ENCODE data around the gene SLC26A2. TPM values are rescaled to one million over a fixed set of nuclear protein-coding genes. Genes with fewer than 3 reads are reported as not detected.

SLC26A2 gene
- total RNA-seq, 2 donors from 2014 or later: 8.6 to 10.1 TPM

DNA sequence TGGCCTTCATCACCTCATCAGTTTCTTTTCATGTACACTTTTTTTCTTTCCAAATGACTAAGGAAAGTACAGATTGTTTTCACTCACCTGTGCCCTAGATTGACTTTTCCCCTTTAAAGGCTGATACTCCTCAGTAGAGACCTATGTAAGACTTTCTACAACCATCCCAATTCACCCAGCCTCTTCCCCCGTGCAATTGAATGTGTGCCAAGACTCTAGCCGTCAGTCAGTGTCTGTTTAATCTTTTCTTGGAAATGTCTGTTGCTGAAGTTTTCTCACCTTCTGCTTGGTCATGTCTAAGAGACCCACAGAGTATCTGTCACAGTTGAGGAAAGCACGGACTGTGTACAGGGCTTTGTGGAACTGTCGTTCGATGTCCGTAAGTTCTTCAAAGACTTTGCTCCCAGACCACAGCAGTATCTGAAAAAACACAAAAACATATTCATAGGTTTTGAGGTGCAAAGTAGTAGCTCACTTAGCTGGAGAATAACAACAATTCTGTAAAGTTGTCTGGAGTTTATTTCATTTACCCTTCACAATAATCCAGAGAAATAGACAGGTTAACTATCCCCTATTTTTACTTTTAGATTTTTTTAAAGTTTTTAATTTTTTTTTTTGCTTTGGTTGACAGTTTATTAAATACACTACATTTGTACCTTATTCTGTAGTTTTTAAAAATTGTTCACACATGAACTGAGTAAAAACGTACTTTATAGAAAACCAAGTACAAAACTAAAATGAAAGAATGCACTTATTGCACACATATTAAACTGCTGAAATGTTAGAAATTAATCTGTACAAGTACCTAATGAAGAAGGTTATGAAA, 29.6 kb upstream of the SLC26A2 start:
- H3K36me3 Mint-ChIP-seq: no peaks in the 10 kb centered on the region
- no peak overlapping the region for H3K4me3 Mint-ChIP-seq
- DNase-seq (ENCODE audit: low spot score): no peak
- H3K27me3 Mint-ChIP-seq: peaks cover 24 to 34% of the 10 kb centered on the region in 2 donors
- no peak overlapping the region for H3K27ac Mint-ChIP-seq
- no peaks in the 10 kb centered on the region for H3K4me1 Mint-ChIP-seq (ENCODE audit: low read depth in 2 of 2)
- ATAC-seq: no peak
- H3K9me3 Mint-ChIP-seq: no peaks in the 10 kb centered on the region

DNA sequence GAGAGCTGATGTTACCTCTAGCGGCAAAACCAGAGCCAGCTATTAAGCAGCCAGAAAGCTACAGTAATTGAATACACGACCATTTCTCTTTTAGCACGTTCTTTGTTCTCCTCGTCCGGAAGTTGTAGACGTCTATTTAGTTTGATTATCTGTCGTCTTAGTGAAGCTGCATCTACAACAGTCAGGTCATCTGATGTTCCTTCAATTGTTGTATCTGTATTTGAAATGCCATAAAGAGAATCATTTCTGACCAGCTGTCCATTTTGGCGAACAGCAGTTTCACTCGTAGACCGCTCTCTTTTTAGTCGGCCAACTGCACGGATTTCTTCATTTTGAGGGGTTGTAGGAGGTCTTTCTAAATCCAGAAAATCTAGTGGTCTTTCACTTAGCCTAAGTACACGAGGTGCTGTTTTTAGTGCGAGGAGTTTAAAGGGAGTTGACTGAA, 28.5 kb upstream of the SLC26A2 start:
- ATAC-seq: no peak
- Mint-ChIP-seq H3K27me3 (peaks cover 31 to 44% of the 10 kb centered on the region in 2 donors), H3K9me3 (no peaks in the 10 kb centered on the region), H3K4me3 (no peak overlapping the region), H3K36me3 (no peaks in the 10 kb centered on the region), H3K4me1 (ENCODE audit: low read depth in 2 of 2) (no peaks in the 10 kb centered on the region), H3K27ac (no peak overlapping the region)
- no peak for DNase-seq (ENCODE audit: low spot score)

DNA sequence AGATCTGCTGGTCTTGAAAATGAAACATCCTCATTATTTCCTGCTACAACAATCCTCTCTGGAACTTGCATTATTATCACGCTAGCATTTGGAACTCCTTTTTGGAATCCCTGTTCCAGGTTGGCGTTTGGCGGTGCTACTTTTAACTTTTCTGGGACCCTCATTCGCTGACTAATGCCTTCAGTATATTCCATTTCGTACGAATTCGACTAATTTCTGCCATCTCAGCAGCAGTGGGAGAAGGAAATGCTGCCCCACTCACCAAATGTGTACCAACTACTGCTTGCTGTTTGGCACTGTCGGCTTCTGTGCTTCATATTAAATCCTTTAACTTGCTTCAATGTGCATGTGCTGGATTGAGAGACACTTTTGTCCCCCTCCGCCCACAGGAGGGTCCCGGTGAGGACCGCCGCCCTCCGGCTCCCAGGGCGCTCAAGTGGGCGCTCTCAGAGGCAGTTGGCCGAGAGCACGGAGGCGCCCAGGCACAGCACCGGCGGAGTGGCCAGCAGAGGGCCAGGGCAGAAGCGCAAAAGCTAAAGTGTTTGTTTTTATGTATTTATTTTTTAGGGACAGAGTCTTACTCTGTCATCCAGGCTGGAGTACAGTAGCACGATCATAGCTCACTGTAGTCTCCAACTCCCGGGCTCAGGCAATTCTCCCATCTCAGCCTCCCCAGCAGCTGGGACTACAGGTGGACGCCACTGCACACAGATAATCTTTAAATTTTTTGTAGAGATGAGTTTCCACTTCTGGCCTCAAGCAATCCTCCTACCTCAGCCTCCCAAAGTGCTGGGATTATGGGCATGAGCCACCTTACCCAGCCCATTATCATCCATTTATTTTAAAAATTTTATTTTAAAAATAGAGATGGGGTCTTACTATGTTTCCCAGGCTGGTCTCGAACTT, 27.9 kb upstream of the SLC26A2 start:
- peaks cover 32 to 45% of the 10 kb centered on the region in 2 donors for H3K27me3 Mint-ChIP-seq
- no peak overlapping the region for H3K4me3 Mint-ChIP-seq
- H3K4me1 Mint-ChIP-seq (ENCODE audit: low read depth in 2 of 2): no peaks in the 10 kb centered on the region
- no peaks in the 10 kb centered on the region for H3K36me3 Mint-ChIP-seq
- DNase-seq (ENCODE audit: low spot score) (no peak), ATAC-seq (no peak)
- H3K27ac Mint-ChIP-seq: no peak overlapping the region
- H3K9me3 Mint-ChIP-seq: no peaks in the 10 kb centered on the region

GRCh38 chr5:149935431-149935901, 25.1 kb upstream of the SLC26A2 start:
- H3K9me3 Mint-ChIP-seq: no peaks in the 10 kb centered on the region
- DNase-seq (ENCODE audit: low spot score) (no peak), ATAC-seq (no peak)
- peaks cover 0 to 6% of the 10 kb centered on the region in 2 donors for H3K4me1 Mint-ChIP-seq (ENCODE audit: low read depth in 2 of 2)
- H3K27me3 Mint-ChIP-seq: peaks cover 32 to 38% of the 10 kb centered on the region in 2 donors
- no peak overlapping the region for H3K4me3 Mint-ChIP-seq
- no peak overlapping the region for H3K27ac Mint-ChIP-seq
- H3K36me3 Mint-ChIP-seq: no peaks in the 10 kb centered on the region

- DNase-seq (ENCODE audit: low spot score): no peak
- Mint-ChIP-seq H3K4me1 (ENCODE audit: low read depth in 2 of 2) (peaks cover 0 to 6% of the 10 kb centered on the region in 2 donors), H3K4me3 (no peak overlapping the region), H3K27me3 (peaks cover 27 to 38% of the 10 kb centered on the region in 2 donors), H3K36me3 (no peaks in the 10 kb centered on the region), H3K9me3 (no peaks in the 10 kb centered on the region), H3K27ac (no peak overlapping the region)
- ATAC-seq: no peak
Measured at GRCh38 chr5:149936044-149936699, 24.4 kb upstream of the SLC26A2 start.

GRCh38 chr5:149936700-149937091, 23.9 kb upstream of the SLC26A2 start:
- peaks cover 27 to 36% of the 10 kb centered on the region in 2 donors for H3K27me3 Mint-ChIP-seq

GRCh38 chr5:149937610-149938009, 22.9 kb upstream of the SLC26A2 start:
- Mint-ChIP-seq H3K27me3 (peaks cover 21 to 30% of the 10 kb centered on the region in 2 donors), H3K27ac (no peak overlapping the region), H3K4me3 (no peak overlapping the region), H3K36me3 (no peaks in the 10 kb centered on the region), H3K9me3 (no peaks in the 10 kb centered on the region), H3K4me1 (ENCODE audit: low read depth in 2 of 2) (peaks cover 0 to 6% of the 10 kb centered on the region in 2 donors)
- ATAC-seq (no peak), DNase-seq (ENCODE audit: low spot score) (no peak)

More at GRCh38 chr5:149936700-149937091, 23.9 kb upstream of the SLC26A2 start:
- no peak overlapping the region for H3K27ac Mint-ChIP-seq
- H3K36me3 Mint-ChIP-seq: no peaks in the 10 kb centered on the region
- DNase-seq (ENCODE audit: low spot score): no peak
- H3K4me3 Mint-ChIP-seq: no peak overlapping the region
- no peak for ATAC-seq
- H3K4me1 Mint-ChIP-seq (ENCODE audit: low read depth in 2 of 2): peaks cover 0 to 6% of the 10 kb centered on the region in 2 donors
- H3K9me3 Mint-ChIP-seq: no peaks in the 10 kb centered on the region

DNA sequence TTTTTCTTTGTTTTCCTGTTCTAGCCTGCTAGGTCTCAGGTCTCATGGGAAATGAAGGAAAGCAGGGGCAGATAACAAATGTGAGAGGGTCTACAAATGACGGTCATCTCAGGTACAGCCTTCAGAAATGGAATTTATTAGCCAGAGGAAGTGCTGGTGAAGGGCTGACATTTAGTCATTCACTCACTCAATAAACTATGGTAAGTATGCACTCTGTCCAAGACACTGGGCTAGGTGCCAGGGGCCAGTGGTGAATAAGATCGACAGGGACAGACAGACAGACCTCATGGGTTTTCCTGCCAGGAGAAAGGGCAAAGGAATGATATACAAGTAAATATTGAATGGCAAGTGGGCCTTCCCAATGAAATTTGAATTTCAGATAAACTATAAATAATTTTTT, 22.3 kb upstream of the SLC26A2 start:
- DNase-seq (ENCODE audit: low spot score): no peak
- Mint-ChIP-seq H3K27ac (no peak overlapping the region), H3K9me3 (no peaks in the 10 kb centered on the region), H3K4me3 (no peak overlapping the region), H3K36me3 (no peaks in the 10 kb centered on the region), H3K4me1 (ENCODE audit: low read depth in 2 of 2) (peaks cover 0 to 6% of the 10 kb centered on the region in 2 donors), H3K27me3 (peaks cover 21 to 30% of the 10 kb centered on the region in 2 donors)
- ATAC-seq: no peak

- H3K4me3 Mint-ChIP-seq: no peak overlapping the region
- H3K4me1 Mint-ChIP-seq (ENCODE audit: low read depth in 2 of 2): peaks cover 0 to 6% of the 10 kb centered on the region in 2 donors
- ATAC-seq: peak in 1 of 2 donors; percentile 42
- no peak for DNase-seq (ENCODE audit: low spot score)
- no peaks in the 10 kb centered on the region for H3K36me3 Mint-ChIP-seq
- no peak overlapping the region for H3K27ac Mint-ChIP-seq
- H3K27me3 Mint-ChIP-seq: peaks cover 21 to 35% of the 10 kb centered on the region in 2 donors
- H3K9me3 Mint-ChIP-seq: no peaks in the 10 kb centered on the region
Measured at GRCh38 chr5:149938791-149939358, 21.7 kb upstream of the SLC26A2 start.

- peak overlapping the region in 1 of 2 donors; percentile 36 for H3K27ac Mint-ChIP-seq
- H3K27me3 Mint-ChIP-seq: peaks cover 18 to 30% of the 10 kb centered on the region in 2 donors
- H3K36me3 Mint-ChIP-seq: no peaks in the 10 kb centered on the region
- ATAC-seq (no peak), DNase-seq (ENCODE audit: low spot score) (no peak)
- no peaks in the 10 kb centered on the region for H3K9me3 Mint-ChIP-seq
- H3K4me3 Mint-ChIP-seq: no peak overlapping the region
- H3K4me1 Mint-ChIP-seq (ENCODE audit: low read depth in 2 of 2): peaks cover 0 to 6% of the 10 kb centered on the region in 2 donors
Measured at GRCh38 chr5:149939546-149939945, 21.0 kb upstream of the SLC26A2 start.

GRCh38 chr5:149940077-149940574, 20.4 kb upstream of the SLC26A2 start:
- Mint-ChIP-seq H3K27me3 (peaks cover 14 to 24% of the 10 kb centered on the region in 2 donors), H3K36me3 (no peaks in the 10 kb centered on the region), H3K4me1 (ENCODE audit: low read depth in 2 of 2) (peaks cover 0 to 6% of the 10 kb centered on the region in 2 donors), H3K9me3 (no peaks in the 10 kb centered on the region), H3K27ac (peak overlapping the region in 1 of 2 donors; percentile 36), H3K4me3 (no peak overlapping the region)
- DNase-seq (ENCODE audit: low spot score) (no peak), ATAC-seq (peak in 1 of 2 donors; percentile 56)

- peaks cover 9 to 15% of the 10 kb centered on the region in 2 donors for H3K27me3 Mint-ChIP-seq
- H3K36me3 Mint-ChIP-seq: no peaks in the 10 kb centered on the region
- no peak overlapping the region for H3K27ac Mint-ChIP-seq
- H3K9me3 Mint-ChIP-seq: no peaks in the 10 kb centered on the region
- no peak overlapping the region for H3K4me3 Mint-ChIP-seq
- H3K4me1 Mint-ChIP-seq (ENCODE audit: low read depth in 2 of 2): peaks cover 0 to 6% of the 10 kb centered on the region in 2 donors
- DNase-seq (ENCODE audit: low spot score) (no peak), ATAC-seq (no peak)
Measured at GRCh38 chr5:149940941-149941644, 19.5 kb upstream of the SLC26A2 start.
